Right lobe of liver (tissue), 6 donors: ENCODE results near the gene LRBA. TPM values are rescaled to one million over a fixed set of nuclear protein-coding genes. Genes with fewer than 3 reads are reported as not detected.
A peak's percentile ranks its signal among the peaks of the same experiment; 100 is the strongest.

ENCODE experiments used
- ATAC-seq, 4 donors: fragments of 200-7000 bp; cut with Tn5 transposase; one replicate each; pipeline ENCODE4 v1.9.1; 2020; ENCODE audit warnings: mild to moderate bottlenecking in 4 of 4, moderate library complexity in 4 of 4
- DNase-seq, 3 donors: peaks; one replicate each; pipeline ENCODE4 v3.0.0-alpha.2; 2020
- H3K27ac ChIP-seq, 3 donors: fragments of 200-600 bp; one replicate each; pipeline ENCODE4 v1.8.0; 2022
- H3K27me3 ChIP-seq, 2 donors: fragments of 200-600 bp; one replicate each; pipeline ENCODE4 v1.8.0; 2022
- H3K36me3 ChIP-seq, 4 donors: fragments of 200-600 bp; sonication (generic) in 1 of 4; one replicate each; pipeline versions ENCODE4 v1.5.1 to v1.8.0; 2017 to 2022; ENCODE audit warnings: control low read depth in 1 of 4
- H3K4me1 ChIP-seq, 4 donors: fragments of 200-600 bp; sonication (generic) in 1 of 4; one replicate each; pipeline versions ENCODE4 v1.5.1 to v1.8.0; 2017 to 2022; ENCODE audit warnings: control low read depth in 1 of 4
- H3K4me3 ChIP-seq, 3 donors: fragments of 200-600 bp; one replicate each; pipeline ENCODE4 v1.8.0; 2022
- H3K9me3 ChIP-seq, 4 donors: fragments of 200-600 bp; sonication (generic) in 1 of 4; one replicate each; pipeline versions ENCODE4 v1.5.1 to v1.8.0; 2017 to 2022; ENCODE audit warnings: control low read depth in 1 of 4
- CTCF ChIP-seq, 4 donors: fragments of 200-600 bp in 3 of 4; fragments of 450-650 bp in 1 of 4; IDR thresholded peaks; one replicate each; pipeline versions ENCODE4 v1.5.1 to v1.8.0; 2016 to 2022; ENCODE audit warnings: antibody characterized with exemption in 4 of 4, mild to moderate bottlenecking in 2 of 4
- POLR2A ChIP-seq: fragments of 450-650 bp; IDR thresholded peaks from one replicate; pipeline ENCODE4 v1.6.1; 2017; ENCODE audit warnings: antibody characterized with exemption, mild to moderate bottlenecking
- WGBS: methylation state at CpG from one replicate; pipeline ENCODE4 v1.1.6; 2018; ENCODE audit warnings: low coverage, low lambda C conversion rate; ENCODE audit not compliant: insufficient coverage; ENCODE audit errors: missing lambda C conversion rate; 5-methylcytosine and 5-hydroxymethylcytosine counted together
- intact Hi-C, 2 donors: fragments of 100-400 bp; cut with DNase I; formaldehyde crosslinking; loops; one replicate each; pipeline versions ENCODE4 v1.11.2 to v1.14.1; 2022
- total RNA-seq, 6 experiments: library from RNA; depleted of rRNA in 2 of 6; stranded (reverse); fragments of >200 nt in 2 of 6; fragmentation: NEBNext Ultra II Directional in 3 of 6; extraction: Animal tissue kit (Norgen Biotek cat#: 25700) in 3 of 6; gene quantifications; one replicate each; pipeline versions ENCODE4 v1.1.0 to v1.2.4, GENCODE V29; 2016 to 2023
- donor health status: DM: no; HTN: yes; CAD: no.
- donor health status: DM: no; HTN: no; CAD: no.
- donor health status: DM: no; HTN: no; CAD: no.
- donor health status: DM: no; HTN: yes; CAD: no.
- donor health status: DM: no; HTN: yes; CAD: no.

The LRBA gene
- total RNA-seq, 6 experiments from 2014 or later, result 18.9 to 48.1 (median 24.5) TPM

GRCh38 chr4:150342945-150343344 is 672.1 kb downstream of the LRBA start:
- Histone ChIP-seq H3K4me3 (no peak overlapping the region), H3K4me1 (peaks cover 0 to 7% (median 0%) of the 10 kb centered on the region in 4 donors), H3K9me3 (no peaks in the 10 kb centered on the region), H3K36me3 (no peaks in the 10 kb centered on the region), H3K27ac (no peak overlapping the region), H3K27me3 (no peaks in the 10 kb centered on the region)
- peak; percentile 91 to 100 (median 95) for ATAC-seq
- 33% methylated on average over 1 of the region's 2 CpGs for WGBS
- intact Hi-C loops, result no loop called here
- DNase-seq, result peak; percentile 70 to 84 (median 80)
- TF ChIP-seq CTCF (IDR thresholded peaks at IDR 0.05), result no peak
- TF ChIP-seq POLR2A, result no peak

GRCh38 chr4:150337734-150338133 is 677.4 kb downstream of the LRBA start:
- ATAC-seq, result peak in 2 of 4 donors; percentile 19 to 39
- WGBS, result 63% methylated on average over 3 of the region's 3 CpGs
- H3K4me3 ChIP-seq, result no peak overlapping the region
- intact Hi-C loops, result no loop called here
- H3K4me1 ChIP-seq, result peaks cover 0 to 8% (median 0%) of the 10 kb centered on the region in 4 donors
- H3K36me3 ChIP-seq, result no peaks in the 10 kb centered on the region
- H3K9me3 ChIP-seq, result no peaks in the 10 kb centered on the region
- H3K27me3 ChIP-seq, result no peaks in the 10 kb centered on the region
- H3K27ac ChIP-seq, result no peak overlapping the region
- TF ChIP-seq CTCF (IDR thresholded peaks at IDR 0.05) (no peak), POLR2A (no peak)
- no peak for DNase-seq

- intact Hi-C loops, result no loop called here
- no peaks in the 10 kb centered on the region for H3K27me3 ChIP-seq
- H3K4me3 ChIP-seq, result no peak overlapping the region
- DNase-seq, result no peak
- no peak overlapping the region for H3K27ac ChIP-seq
- TF ChIP-seq CTCF (IDR thresholded peaks at IDR 0.05), result no peak
- no peak for TF ChIP-seq POLR2A
- 50% methylated on average over 5 of the region's 5 CpGs for WGBS
- ATAC-seq, result peak in 3 of 4 donors; percentile 45 to 62 (median 52)
- H3K36me3 ChIP-seq, result no peaks in the 10 kb centered on the region
- H3K9me3 ChIP-seq, result no peaks in the 10 kb centered on the region
- H3K4me1 ChIP-seq, result peaks cover 0 to 8% (median 0%) of the 10 kb centered on the region in 4 donors
Observed at GRCh38 chr4:150336676-150337412, 678.2 kb downstream of the LRBA start.

GRCh38 chr4:150332961-150333360 is 682.1 kb downstream of the LRBA start:
- Histone ChIP-seq H3K4me3 (no peak overlapping the region), H3K36me3 (no peaks in the 10 kb centered on the region), H3K9me3 (no peaks in the 10 kb centered on the region), H3K4me1 (peaks cover 0 to 1% (median 0%) of the 10 kb centered on the region in 4 donors), H3K27me3 (no peaks in the 10 kb centered on the region), H3K27ac (no peak overlapping the region)
- TF ChIP-seq POLR2A (no peak), CTCF (IDR thresholded peaks at IDR 0.05) (no peak)
- intact Hi-C loops, result no loop called here
- ATAC-seq (no peak), DNase-seq (no peak)
